ENCODE measurements around the gene NDRG3.
"Not testable (repeated sequence)": the region's sequence is repeated elsewhere in the genome, so short reads cannot be mapped to it uniquely, and the experiment has no call there.

The NDRG3 gene

DNA sequence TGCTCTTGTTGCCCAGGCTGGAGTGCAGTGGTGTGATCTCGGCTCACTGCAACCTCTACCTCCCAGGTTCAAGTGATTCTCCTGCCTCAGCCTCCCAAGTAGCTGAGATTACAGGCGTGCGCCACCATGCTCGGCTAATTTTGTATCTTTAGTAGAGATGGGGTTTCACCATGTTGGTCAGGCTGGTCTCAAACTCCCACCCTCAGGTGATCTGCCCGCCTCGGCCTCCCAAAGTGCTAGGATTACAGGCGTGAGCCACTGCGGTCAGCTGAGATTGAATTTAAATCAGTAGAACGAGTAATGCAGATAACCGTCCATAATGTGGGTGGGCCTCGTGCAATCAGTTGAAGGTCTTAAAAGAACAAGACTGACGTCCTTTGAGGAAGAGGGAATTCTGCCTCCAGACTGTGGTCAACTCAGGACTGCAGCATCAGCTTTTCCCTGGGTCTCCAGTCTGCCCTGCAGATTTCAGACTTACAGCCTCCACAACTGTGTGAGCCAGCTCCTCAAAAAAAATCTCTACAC is 107.0 kb downstream of the NDRG3 start:
- H3K27ac Mint-ChIP-seq; H3K9me3 Mint-ChIP-seq; H3K36me3 Mint-ChIP-seq (ENCODE audit: low read depth); H3K4me3 Mint-ChIP-seq; H3K27me3 Mint-ChIP-seq; intact Hi-C loops (cut with micrococcal nuclease); H3K4me1 Mint-ChIP-seq (ENCODE audit: low read depth): not testable (repeated sequence)

- Mint-ChIP-seq H3K36me3 (ENCODE audit: low read depth) (no peaks in the 10 kb centered on the region), H3K9me3 (no peaks in the 10 kb centered on the region), H3K27me3 (no peaks in the 10 kb centered on the region), H3K27ac (no peak overlapping the region), H3K4me3 (no peak overlapping the region), H3K4me1 (ENCODE audit: low read depth) (peaks cover 15% of the 10 kb centered on the region)
- intact Hi-C loops (cut with micrococcal nuclease), result no loop called here
These were observed 111.5 kb downstream of the NDRG3 start for GRCh38 chr20:36634342-36634741.

DNA sequence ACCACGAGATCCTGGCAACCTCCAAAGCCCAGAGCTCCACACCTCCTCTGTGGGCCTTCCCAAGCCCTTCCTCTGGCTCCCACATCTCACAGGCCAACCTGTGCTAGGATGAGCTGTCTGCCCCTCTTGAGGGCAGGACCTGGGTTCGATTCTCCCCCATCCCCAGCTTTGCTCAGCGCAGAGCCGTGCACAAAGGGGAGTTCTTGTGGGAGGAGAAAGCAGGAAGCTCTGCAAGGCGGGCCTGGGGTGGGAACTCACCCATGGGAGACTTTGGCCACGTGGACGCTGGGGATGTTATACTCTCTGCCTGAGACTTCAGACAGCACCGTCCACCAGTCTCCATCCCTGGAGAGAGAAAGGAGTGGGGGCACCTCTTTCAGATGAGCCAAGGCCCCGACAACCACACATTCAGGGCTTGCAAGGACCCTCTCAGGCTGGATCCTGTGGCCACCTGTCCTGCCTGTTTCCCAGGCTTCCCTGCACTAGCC is 112.6 kb downstream of the NDRG3 start:
- intact Hi-C loops (cut with micrococcal nuclease), result no loop called here

DNA sequence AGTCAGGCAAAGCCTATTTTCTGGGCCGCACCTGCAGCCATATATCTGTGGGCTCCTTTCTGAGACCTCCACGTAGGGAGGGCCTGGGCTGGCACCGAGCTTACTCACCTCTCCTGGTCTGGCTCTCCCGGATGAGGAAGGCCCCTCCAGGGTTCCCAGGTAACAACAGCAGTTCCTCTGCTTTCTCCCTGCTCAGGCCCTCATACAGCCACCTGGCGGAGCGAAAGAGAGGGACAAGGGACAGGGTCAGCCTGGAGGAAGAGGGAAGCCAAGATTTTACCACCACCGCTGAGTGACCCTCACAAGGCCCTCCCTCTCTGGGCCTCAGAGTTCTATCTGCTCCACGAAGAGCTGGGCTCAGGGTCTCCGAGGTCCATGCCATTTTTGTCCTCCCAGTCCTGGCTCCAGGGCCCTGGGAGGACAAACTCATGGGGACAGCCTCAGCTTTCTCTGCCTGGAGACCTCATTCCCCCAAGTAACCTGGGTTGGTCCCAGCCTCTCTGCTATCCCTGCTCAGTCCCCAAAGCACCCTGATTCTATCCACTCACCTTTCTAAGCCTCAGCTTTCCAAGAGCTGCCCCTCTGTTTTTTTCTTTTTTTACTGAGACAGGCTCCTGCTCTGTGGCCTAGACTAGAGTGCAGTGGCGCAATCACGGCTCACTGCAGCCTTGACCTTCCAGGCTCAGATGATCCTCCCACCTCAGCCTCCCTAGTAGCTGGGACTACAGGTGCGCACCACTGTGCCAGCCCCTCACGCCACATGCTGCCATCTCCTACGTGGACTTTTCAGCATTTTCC is 113.2 kb downstream of the NDRG3 start:
- Mint-ChIP-seq H3K4me1 (ENCODE audit: low read depth) (peaks cover 15% of the 10 kb centered on the region), H3K4me3 (no peak overlapping the region), H3K9me3 (no peaks in the 10 kb centered on the region), H3K27ac (no peak overlapping the region), H3K36me3 (ENCODE audit: low read depth) (no peaks in the 10 kb centered on the region), H3K27me3 (no peaks in the 10 kb centered on the region)
- intact Hi-C loops (cut with micrococcal nuclease), result no loop called here

More for the DNA sequence above, 112.6 kb downstream of the NDRG3 start:
- no peaks in the 10 kb centered on the region for H3K9me3 Mint-ChIP-seq
- no peaks in the 10 kb centered on the region for H3K27me3 Mint-ChIP-seq
- H3K4me1 Mint-ChIP-seq (ENCODE audit: low read depth), result peaks cover 15% of the 10 kb centered on the region
- H3K36me3 Mint-ChIP-seq (ENCODE audit: low read depth), result no peaks in the 10 kb centered on the region
- H3K27ac Mint-ChIP-seq, result no peak overlapping the region
- H3K4me3 Mint-ChIP-seq, result no peak overlapping the region

DNA sequence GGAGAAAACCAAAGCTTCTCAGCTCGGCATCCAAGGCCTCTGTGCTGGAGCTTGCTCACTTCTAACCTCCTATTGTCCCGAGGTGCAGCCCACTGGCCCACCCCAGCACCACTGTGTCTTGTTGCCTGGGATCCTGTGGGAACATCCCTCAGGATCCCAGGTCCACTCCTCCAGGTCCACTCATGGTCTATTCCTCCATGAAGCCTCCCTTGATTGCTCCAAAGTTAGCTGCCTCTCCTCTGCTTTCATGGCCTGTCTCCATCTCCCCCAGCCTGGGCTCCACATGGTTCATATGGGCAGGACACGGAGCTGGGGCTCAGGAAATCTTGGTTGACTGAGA is 113.8 kb downstream of the NDRG3 start:
- intact Hi-C loops (cut with micrococcal nuclease), result no loop called here
- H3K36me3 Mint-ChIP-seq (ENCODE audit: low read depth), result no peaks in the 10 kb centered on the region
- no peak overlapping the region for H3K27ac Mint-ChIP-seq
- H3K9me3 Mint-ChIP-seq, result no peaks in the 10 kb centered on the region
- H3K27me3 Mint-ChIP-seq, result no peaks in the 10 kb centered on the region
- H3K4me3 Mint-ChIP-seq, result no peak overlapping the region
- peaks cover 15% of the 10 kb centered on the region for H3K4me1 Mint-ChIP-seq (ENCODE audit: low read depth)

GRCh38 chr20:36631646-36632045 is 114.2 kb downstream of the NDRG3 start:
- intact Hi-C loops (cut with micrococcal nuclease), result no loop called here
- Mint-ChIP-seq H3K27ac (no peak overlapping the region), H3K9me3 (no peaks in the 10 kb centered on the region), H3K36me3 (ENCODE audit: low read depth) (no peaks in the 10 kb centered on the region), H3K4me3 (no peak overlapping the region), H3K27me3 (no peaks in the 10 kb centered on the region), H3K4me1 (ENCODE audit: low read depth) (peaks cover 15% of the 10 kb centered on the region)

- H3K9me3 Mint-ChIP-seq, result no peaks in the 10 kb centered on the region
- H3K36me3 Mint-ChIP-seq (ENCODE audit: low read depth), result no peaks in the 10 kb centered on the region
These were observed 115.9 kb downstream of the NDRG3 start for GRCh38 chr20:36629719-36630681.

GRCh38 chr20:36628076-36628475 is 117.8 kb downstream of the NDRG3 start:
- Mint-ChIP-seq H3K9me3 (no peaks in the 10 kb centered on the region), H3K27me3 (no peaks in the 10 kb centered on the region), H3K36me3 (ENCODE audit: low read depth) (no peaks in the 10 kb centered on the region), H3K27ac (no peak overlapping the region), H3K4me3 (no peak overlapping the region), H3K4me1 (ENCODE audit: low read depth) (peaks cover 15% of the 10 kb centered on the region)
- intact Hi-C loops (cut with micrococcal nuclease), result no loop called here

More at GRCh38 chr20:36629719-36630681, 115.9 kb downstream of the NDRG3 start:
- Mint-ChIP-seq H3K27ac (peak overlapping the region; percentile 16), H3K4me1 (ENCODE audit: low read depth) (peaks cover 15% of the 10 kb centered on the region), H3K4me3 (no peak overlapping the region), H3K27me3 (no peaks in the 10 kb centered on the region)
- intact Hi-C loops (cut with micrococcal nuclease), result no loop called here

GRCh38 chr20:36624944-36625324 is 121.0 kb downstream of the NDRG3 start:
- H3K27ac Mint-ChIP-seq, result no peak overlapping the region

GRCh38 chr20:36624068-36624943 is 121.6 kb downstream of the NDRG3 start:
- H3K4me1 Mint-ChIP-seq (ENCODE audit: low read depth), result no peaks in the 10 kb centered on the region
- no peaks in the 10 kb centered on the region for H3K9me3 Mint-ChIP-seq
- intact Hi-C loops (cut with micrococcal nuclease), result no loop called here
- H3K4me3 Mint-ChIP-seq, result no peak overlapping the region
- no peaks in the 10 kb centered on the region for H3K27me3 Mint-ChIP-seq
- no peak overlapping the region for H3K27ac Mint-ChIP-seq
- no peaks in the 10 kb centered on the region for H3K36me3 Mint-ChIP-seq (ENCODE audit: low read depth)

More at GRCh38 chr20:36624944-36625324, 121.0 kb downstream of the NDRG3 start:
- Mint-ChIP-seq H3K9me3 (no peaks in the 10 kb centered on the region), H3K27me3 (no peaks in the 10 kb centered on the region), H3K4me1 (ENCODE audit: low read depth) (peaks cover 5% of the 10 kb centered on the region), H3K4me3 (no peak overlapping the region), H3K36me3 (ENCODE audit: low read depth) (no peaks in the 10 kb centered on the region)
- intact Hi-C loops (cut with micrococcal nuclease), result no loop called here

- H3K27me3 Mint-ChIP-seq, result no peaks in the 10 kb centered on the region
- no peaks in the 10 kb centered on the region for H3K9me3 Mint-ChIP-seq
- no peak overlapping the region for H3K27ac Mint-ChIP-seq
- H3K4me3 Mint-ChIP-seq, result no peak overlapping the region
- H3K36me3 Mint-ChIP-seq (ENCODE audit: low read depth), result no peaks in the 10 kb centered on the region
- no peaks in the 10 kb centered on the region for H3K4me1 Mint-ChIP-seq (ENCODE audit: low read depth)
- intact Hi-C loops (cut with micrococcal nuclease), result no loop called here
These were observed 122.4 kb downstream of the NDRG3 start for GRCh38 chr20:36623444-36623843.

- Mint-ChIP-seq H3K36me3 (ENCODE audit: low read depth) (no peaks in the 10 kb centered on the region), H3K9me3 (no peaks in the 10 kb centered on the region), H3K4me3 (no peak overlapping the region), H3K4me1 (ENCODE audit: low read depth) (no peaks in the 10 kb centered on the region), H3K27ac (no peak overlapping the region), H3K27me3 (no peaks in the 10 kb centered on the region)
- intact Hi-C loops (cut with micrococcal nuclease), result no loop called here
These were observed 125.0 kb downstream of the NDRG3 start for GRCh38 chr20:36620917-36621316.

DNA sequence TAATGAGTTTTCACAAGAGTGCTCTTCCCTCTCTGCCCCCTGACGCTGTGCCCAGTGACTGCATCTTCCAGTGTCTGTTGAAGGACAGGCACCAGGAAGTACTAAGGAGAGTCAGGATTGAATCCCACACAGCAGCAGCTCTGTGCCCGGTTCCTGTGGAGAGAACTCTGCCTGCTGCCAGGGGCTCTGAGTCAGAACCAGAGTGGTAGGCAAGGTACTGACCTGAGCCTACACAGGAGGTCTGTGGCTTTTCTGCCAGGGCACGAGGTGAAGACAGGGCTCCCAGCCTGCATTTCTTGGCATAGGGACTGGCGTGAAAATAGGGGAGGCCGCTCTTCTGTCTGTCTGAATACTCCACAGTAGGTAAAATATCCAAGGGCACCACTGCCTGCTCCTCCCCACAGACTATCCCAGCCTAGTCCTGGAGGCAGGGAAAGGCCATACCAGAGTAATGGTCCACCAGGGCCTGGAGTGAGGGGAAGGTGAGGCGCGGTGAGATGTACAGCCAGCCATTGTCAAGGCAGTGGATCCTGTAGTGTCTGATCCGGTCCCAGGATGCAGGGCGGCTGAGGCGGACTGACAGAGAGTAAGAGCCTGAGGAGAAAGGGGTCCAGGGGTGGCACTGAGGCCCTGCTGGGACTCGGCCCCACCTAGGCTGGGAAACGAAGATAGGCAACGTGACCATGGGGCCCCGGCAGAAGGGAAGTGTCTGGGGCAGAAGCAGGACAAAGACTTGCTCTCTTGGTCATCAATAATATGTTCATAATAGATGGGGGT is 130.9 kb downstream of the NDRG3 start:
- Mint-ChIP-seq H3K4me3 (no peak overlapping the region), H3K27ac (no peak overlapping the region), H3K27me3 (no peaks in the 10 kb centered on the region), H3K36me3 (ENCODE audit: low read depth) (peaks cover 55% of the 10 kb centered on the region), H3K4me1 (ENCODE audit: low read depth) (peaks cover 6% of the 10 kb centered on the region), H3K9me3 (no peaks in the 10 kb centered on the region)
- intact Hi-C loops (cut with micrococcal nuclease), result loop anchor here (10.0 kb wide), 1 partner anchor 250 kb away; a partner anchor contains a TSS
